Upper lobe of left lung (tissue), 6 donors: ENCODE results near the gene CCDC92. TPM values are rescaled to one million over a fixed set of nuclear protein-coding genes. Genes with fewer than 3 reads are reported as not detected.

Source experiments
- ATAC-seq, 2 donors: fragments of 200-7000 bp; cut with Tn5 transposase; one replicate each; pipeline ENCODE4 v1.9.1; 2022; ENCODE audit warnings: mild to moderate bottlenecking in 2 of 2, moderate library complexity in 2 of 2; ENCODE audit not compliant: low FRiP score in 2 of 2
- DNase-seq, 2 donors: peaks; one replicate each; pipeline ENCODE4 v3.0.0-alpha.2; 2019 to 2020
- H3K27ac ChIP-seq, 4 donors: fragments of 200-600 bp; sonication (generic); one replicate each; pipeline ENCODE4 v1.5.1; 2016 to 2019
- H3K27me3 ChIP-seq, 4 donors: fragments of 200-600 bp; sonication (generic); one replicate each; pipeline ENCODE4 v1.5.1; 2017 to 2019
- H3K36me3 ChIP-seq, 4 donors: fragments of 200-600 bp; sonication (generic); one replicate each; pipeline ENCODE4 v1.5.1; 2016 to 2019
- H3K4me1 ChIP-seq, 4 donors: fragments of 200-600 bp; sonication (generic); one replicate each; pipeline ENCODE4 v1.5.1; 2018 to 2019
- H3K4me3 ChIP-seq, 4 donors: fragments of 200-600 bp; sonication (generic); one replicate each; pipeline ENCODE4 v1.5.1; 2017 to 2019; ENCODE audit warnings: mild to moderate bottlenecking in 2 of 4, moderate library complexity in 1 of 4
- H3K9me3 ChIP-seq, 4 donors: fragments of 200-600 bp; sonication (generic); one replicate each; pipeline ENCODE4 v1.5.1; 2018 to 2019
- EP300 ChIP-seq, 4 donors: sonication (generic); formaldehyde crosslinking; IDR thresholded peaks; one replicate each; pipeline ENCODE4 v1.5.1; 2017; ENCODE audit warnings: antibody characterized with exemption in 4 of 4, control low read depth in 2 of 4
- POLR2A ChIP-seq, 4 donors: fragments of 450-650 bp; IDR thresholded peaks; one replicate each; pipeline ENCODE4 v1.5.1; 2016 to 2017; ENCODE audit warnings: antibody characterized with exemption in 4 of 4, mild to moderate bottlenecking in 2 of 4
- POLR2AphosphoS5 ChIP-seq, 2 donors: sonication (generic); formaldehyde crosslinking; IDR thresholded peaks; one replicate each; pipeline ENCODE4 v1.5.1; 2017; ENCODE audit warnings: antibody characterized with exemption in 2 of 2
- WGBS, 2 donors: methylation state at CpG; one replicate each; pipeline ENCODE4 v1.1.5; 2017 to 2018; 5-methylcytosine and 5-hydroxymethylcytosine counted together
- total RNA-seq, 6 donors: library from RNA; depleted of rRNA in 4 of 6; stranded (reverse); fragments of >200 nt in 4 of 6; gene quantifications; one replicate each; pipeline versions ENCODE4 v1.1.0 to v1.2.1, GENCODE V29; 2016 to 2021
- TF ChIP-seq, protein P1 (sequence below), 6 experiments: fragments of 450-650 bp in 4 of 6; fragments of 200-600 bp in 2 of 6; sonication (generic) in 2 of 6; IDR thresholded peaks; one replicate each; pipeline ENCODE4 v1.5.1; 2016 to 2019; ENCODE audit warnings: antibody characterized with exemption in 6 of 6
- donor health status: DM: no; HTN: no; CAD: no; lungs with moderate emphysema.
- donor health status: DM: no; HTN: yes; CAD: no; lungs with severe emphysema.

CCDC92 gene
- total RNA-seq, 6 donors from 2014 or later: 33.8 to 48.9 (median 43.7) TPM

DNA sequence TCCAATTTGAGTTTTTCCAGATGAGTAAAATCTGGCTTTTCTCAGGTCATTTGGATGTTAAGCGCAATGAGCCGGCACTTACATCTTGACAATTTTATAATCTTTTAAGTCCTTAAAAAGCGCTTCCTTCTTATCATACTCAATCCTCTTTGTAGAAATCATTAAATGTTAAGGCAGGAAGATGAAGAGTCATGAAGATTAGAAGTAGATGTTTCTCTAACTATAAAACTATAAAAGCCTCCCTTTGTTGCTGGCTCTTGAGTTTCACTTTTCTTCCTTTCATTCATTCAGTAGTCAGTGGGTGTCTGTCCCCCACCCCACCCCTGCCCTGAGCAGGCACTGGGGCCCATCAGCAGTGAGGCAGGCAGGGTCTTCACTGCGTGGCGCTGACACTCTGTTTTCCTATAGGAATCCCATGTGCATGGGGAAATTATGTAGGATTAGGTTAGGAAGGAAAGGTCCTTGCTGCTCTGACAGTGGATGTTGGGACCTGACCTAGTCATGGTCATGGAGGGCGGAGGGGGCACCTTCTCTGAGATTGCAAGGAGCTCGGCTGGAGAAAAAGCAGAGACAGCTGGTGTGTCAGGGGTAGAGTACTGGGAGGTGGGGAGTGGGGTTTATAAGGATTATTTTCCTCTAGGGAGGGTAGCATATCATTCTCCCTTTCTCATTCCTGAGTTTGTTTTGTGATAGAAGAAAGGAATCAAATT, 65.8 kb downstream of the CCDC92 start:
- Histone ChIP-seq H3K9me3 (no peaks in the 10 kb centered on the region), H3K36me3 (no peaks in the 10 kb centered on the region), H3K4me1 (peaks cover 0 to 10% (median 2%) of the 10 kb centered on the region in 4 donors), H3K4me3 (no peak overlapping the region), H3K27me3 (no peaks in the 10 kb centered on the region), H3K27ac (no peak overlapping the region)
- WGBS, 2 donors: 95 to 96% methylated on average over 7 of the region's 7 CpGs
- no peak for DNase-seq
- no peak for ATAC-seq
- TF ChIP-seq, protein P1, sequence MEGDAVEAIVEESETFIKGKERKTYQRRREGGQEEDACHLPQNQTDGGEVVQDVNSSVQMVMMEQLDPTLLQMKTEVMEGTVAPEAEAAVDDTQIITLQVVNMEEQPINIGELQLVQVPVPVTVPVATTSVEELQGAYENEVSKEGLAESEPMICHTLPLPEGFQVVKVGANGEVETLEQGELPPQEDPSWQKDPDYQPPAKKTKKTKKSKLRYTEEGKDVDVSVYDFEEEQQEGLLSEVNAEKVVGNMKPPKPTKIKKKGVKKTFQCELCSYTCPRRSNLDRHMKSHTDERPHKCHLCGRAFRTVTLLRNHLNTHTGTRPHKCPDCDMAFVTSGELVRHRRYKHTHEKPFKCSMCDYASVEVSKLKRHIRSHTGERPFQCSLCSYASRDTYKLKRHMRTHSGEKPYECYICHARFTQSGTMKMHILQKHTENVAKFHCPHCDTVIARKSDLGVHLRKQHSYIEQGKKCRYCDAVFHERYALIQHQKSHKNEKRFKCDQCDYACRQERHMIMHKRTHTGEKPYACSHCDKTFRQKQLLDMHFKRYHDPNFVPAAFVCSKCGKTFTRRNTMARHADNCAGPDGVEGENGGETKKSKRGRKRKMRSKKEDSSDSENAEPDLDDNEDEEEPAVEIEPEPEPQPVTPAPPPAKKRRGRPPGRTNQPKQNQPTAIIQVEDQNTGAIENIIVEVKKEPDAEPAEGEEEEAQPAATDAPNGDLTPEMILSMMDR (IDR thresholded peaks at IDR 0.05): no peak
- TF ChIP-seq POLR2AphosphoS5 (IDR thresholded peaks at IDR 0.05) (no peak), EP300 (IDR thresholded peaks at IDR 0.05) (no peak), POLR2A (IDR thresholded peaks at IDR 0.05) (no peak)

DNA sequence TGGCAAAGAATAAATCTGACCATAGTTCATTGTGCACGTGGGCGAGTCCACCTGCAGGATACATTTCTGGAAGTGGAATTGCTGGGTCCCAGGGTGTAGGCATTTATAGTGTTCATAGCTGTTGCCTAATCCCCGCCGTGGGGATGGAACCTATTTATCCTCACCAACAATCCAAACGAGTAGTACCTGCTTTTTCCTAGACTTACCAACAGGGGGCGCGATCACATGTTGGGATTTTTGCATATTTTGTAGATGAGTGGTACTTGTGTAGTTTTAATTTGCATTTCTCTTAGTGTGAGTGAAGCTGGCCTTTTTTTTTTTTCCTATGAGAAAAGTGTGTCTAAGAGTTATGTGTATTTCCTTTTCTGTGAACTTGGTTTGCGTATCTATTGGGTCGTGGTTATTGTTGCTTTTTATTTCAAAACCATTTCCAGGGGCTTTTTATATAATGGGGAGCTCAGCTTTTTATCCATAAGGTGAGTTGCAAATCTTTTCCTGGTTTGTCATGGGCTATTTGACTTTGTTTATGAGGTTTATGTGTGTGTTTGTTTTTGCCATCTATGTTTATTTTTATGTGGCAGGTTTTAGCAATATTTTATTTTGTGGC, 67.2 kb downstream of the CCDC92 start:
- DNase-seq: peak in 1 of 2 donors; percentile 73
- TF ChIP-seq EP300 (IDR thresholded peaks at IDR 0.05): no peak
- no peak for TF ChIP-seq POLR2AphosphoS5 (IDR thresholded peaks at IDR 0.05)
- TF ChIP-seq, protein P1 (IDR thresholded peaks at IDR 0.05): peak; percentile 62 to 77 (median 72)
- no peak for TF ChIP-seq POLR2A (IDR thresholded peaks at IDR 0.05)
- Histone ChIP-seq H3K27ac (no peak overlapping the region), H3K27me3 (no peaks in the 10 kb centered on the region), H3K36me3 (no peaks in the 10 kb centered on the region), H3K4me1 (peaks cover 0 to 10% (median 2%) of the 10 kb centered on the region in 4 donors), H3K9me3 (no peaks in the 10 kb centered on the region), H3K4me3 (no peak overlapping the region)
- WGBS, 2 donors: 12 to 13% methylated on average over 7 to 9 of the region's 9 CpGs
- ATAC-seq: peak; percentile 52 to 75

DNA sequence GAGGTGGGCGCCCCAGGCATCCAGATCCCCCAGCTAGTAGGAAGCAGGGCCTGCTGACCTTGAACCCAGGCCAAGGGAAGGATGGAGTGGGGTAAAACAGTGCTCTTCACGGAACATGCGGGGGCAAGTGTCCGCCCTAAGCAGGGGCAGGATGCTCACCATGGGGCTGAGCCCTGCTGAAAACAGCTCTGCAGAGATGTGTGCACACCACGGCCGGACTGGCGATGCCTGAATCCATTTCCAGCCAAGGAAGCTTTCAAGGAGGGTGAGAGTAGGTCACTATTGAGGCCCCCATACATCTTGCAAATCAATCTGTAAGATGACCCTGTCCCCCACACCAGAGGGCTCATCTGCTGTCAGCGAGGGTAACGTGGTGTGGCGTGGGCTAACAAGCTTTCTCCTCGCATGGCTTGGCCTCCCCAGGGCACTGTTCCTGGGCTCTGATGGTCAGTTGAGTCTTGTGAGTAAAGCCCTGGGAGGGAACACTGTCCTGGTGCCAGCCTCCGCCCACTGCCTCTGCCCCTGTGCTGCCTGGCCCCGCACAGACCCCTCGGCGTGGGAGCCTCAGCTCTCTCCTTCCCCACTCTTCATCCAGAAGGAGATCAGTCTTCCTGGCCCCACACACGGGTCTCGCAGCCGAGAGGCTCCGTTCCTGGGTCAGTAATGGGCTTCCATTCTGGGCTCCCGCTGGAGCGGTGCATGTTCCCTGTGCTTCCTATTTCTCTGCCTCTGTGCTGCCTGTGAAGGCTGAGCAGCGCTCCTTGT, 69.1 kb downstream of the CCDC92 start:
- H3K4me3 ChIP-seq: no peak overlapping the region
- no peaks in the 10 kb centered on the region for H3K36me3 ChIP-seq
- H3K27me3 ChIP-seq: no peaks in the 10 kb centered on the region
- DNase-seq (no peak), ATAC-seq (no peak)
- 84 to 89% methylated on average over 21 to 22 of the region's 22 CpGs for WGBS, 2 donors
- H3K9me3 ChIP-seq: no peaks in the 10 kb centered on the region
- H3K4me1 ChIP-seq: peaks cover 0 to 6% (median 2%) of the 10 kb centered on the region in 4 donors
- H3K27ac ChIP-seq: no peak overlapping the region
- TF ChIP-seq EP300 (IDR thresholded peaks at IDR 0.05) (no peak), POLR2AphosphoS5 (IDR thresholded peaks at IDR 0.05) (no peak), POLR2A (IDR thresholded peaks at IDR 0.05) (no peak)
- TF ChIP-seq, protein P1 (IDR thresholded peaks at IDR 0.05): no peak

DNA sequence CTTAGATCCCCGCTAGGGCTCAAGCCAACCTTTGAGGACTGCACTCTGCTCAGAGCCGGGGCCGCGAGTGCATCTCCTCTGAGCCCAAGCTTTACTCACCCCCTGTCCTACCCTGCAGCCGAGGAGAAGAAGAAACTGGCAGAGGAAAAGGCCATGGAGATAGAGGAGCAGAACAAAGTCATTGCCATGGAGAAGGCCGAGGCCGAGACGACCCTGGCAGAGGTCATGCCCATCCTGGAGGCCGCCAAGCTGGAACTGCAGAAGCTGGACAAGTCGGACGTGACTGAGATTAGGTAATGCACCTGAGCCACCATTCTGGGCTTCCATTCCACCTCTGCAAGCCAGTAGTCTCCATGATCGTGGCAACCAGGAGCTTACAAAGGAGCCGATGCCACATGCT, 69.8 kb downstream of the CCDC92 start:
- WGBS, 2 donors: 88 to 95% methylated on average over 10 to 13 of the region's 13 CpGs
- no peak for DNase-seq
- Histone ChIP-seq H3K36me3 (no peaks in the 10 kb centered on the region), H3K4me3 (no peak overlapping the region), H3K27me3 (no peaks in the 10 kb centered on the region), H3K27ac (no peak overlapping the region), H3K9me3 (no peaks in the 10 kb centered on the region), H3K4me1 (peaks cover 0 to 6% (median 2%) of the 10 kb centered on the region in 4 donors)
- TF ChIP-seq POLR2AphosphoS5 (IDR thresholded peaks at IDR 0.05): no peak
- TF ChIP-seq EP300 (IDR thresholded peaks at IDR 0.05): no peak
- TF ChIP-seq POLR2A (IDR thresholded peaks at IDR 0.05): no peak
- TF ChIP-seq, protein P1 (IDR thresholded peaks at IDR 0.05): no peak
- ATAC-seq: no peak
